ENCODE data around the gene LRMDA.

LRMDA gene

DNA sequence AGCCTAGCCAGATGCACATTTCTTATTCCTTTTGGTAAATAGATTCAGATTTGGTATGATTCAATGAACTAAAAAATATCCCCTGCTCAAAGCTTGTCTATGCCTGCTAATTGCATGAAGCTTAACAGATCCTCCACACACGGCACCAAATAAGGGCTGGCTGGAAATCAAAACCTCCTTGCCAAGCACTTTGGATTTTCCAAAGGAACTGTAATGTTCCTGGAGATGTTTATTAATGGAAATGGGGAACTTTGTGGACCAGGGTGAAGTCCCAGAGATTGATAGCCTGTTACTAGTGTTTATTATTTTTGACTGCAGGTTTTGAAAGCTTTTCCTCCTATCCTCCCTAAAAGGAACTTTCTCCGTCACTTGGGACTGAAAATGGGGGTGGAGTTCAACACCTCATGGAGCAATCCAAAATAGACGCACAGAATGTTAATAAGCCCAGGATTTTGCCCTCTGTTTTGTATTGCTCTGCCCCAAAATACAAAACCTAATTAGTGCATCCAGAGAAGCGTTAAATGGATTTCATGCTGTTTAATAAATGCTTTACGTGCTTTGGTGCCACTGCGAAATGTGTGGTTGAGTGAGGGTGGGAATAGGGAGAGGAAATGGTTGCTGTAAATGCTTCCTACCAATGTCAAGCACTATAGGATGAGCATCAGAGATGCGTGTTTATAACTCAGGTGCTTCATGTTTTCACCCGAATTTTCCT lies 1027.7 kb downstream of the LRMDA start:
- H3K4me3 ChIP-seq (ENCODE audit: low read depth, low read length), result no peak overlapping the region
- TF ChIP-seq, protein P1, sequence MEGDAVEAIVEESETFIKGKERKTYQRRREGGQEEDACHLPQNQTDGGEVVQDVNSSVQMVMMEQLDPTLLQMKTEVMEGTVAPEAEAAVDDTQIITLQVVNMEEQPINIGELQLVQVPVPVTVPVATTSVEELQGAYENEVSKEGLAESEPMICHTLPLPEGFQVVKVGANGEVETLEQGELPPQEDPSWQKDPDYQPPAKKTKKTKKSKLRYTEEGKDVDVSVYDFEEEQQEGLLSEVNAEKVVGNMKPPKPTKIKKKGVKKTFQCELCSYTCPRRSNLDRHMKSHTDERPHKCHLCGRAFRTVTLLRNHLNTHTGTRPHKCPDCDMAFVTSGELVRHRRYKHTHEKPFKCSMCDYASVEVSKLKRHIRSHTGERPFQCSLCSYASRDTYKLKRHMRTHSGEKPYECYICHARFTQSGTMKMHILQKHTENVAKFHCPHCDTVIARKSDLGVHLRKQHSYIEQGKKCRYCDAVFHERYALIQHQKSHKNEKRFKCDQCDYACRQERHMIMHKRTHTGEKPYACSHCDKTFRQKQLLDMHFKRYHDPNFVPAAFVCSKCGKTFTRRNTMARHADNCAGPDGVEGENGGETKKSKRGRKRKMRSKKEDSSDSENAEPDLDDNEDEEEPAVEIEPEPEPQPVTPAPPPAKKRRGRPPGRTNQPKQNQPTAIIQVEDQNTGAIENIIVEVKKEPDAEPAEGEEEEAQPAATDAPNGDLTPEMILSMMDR (IDR thresholded peaks at IDR 0.05; ENCODE audit: borderline replicate concordance, insufficient read depth, low read depth, low read length), result no peak

DNA sequence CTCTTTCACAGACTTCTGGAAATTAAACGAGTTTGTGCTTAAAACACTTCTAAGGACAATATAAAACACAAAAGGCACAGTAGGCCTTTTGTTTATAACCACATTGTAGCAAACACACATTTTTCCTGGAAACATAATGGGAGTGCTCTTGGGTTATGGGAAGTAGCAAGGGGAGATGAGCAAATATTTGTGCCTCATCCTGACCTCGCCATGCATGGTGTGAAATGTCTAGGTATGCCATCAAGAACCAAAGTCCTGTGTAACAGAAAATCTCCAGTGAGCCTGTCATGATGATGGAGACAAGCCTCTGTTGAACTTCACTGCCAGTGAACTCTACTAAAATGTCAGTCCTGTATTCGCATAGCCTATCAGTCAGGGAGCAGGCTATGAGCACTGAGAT lies 1029.6 kb downstream of the LRMDA start:
- TF ChIP-seq, protein P1 (IDR thresholded peaks at IDR 0.05; ENCODE audit: borderline replicate concordance, insufficient read depth, low read depth, low read length), result no peak
- no peak overlapping the region for H3K4me3 ChIP-seq (ENCODE audit: low read depth, low read length)

DNA sequence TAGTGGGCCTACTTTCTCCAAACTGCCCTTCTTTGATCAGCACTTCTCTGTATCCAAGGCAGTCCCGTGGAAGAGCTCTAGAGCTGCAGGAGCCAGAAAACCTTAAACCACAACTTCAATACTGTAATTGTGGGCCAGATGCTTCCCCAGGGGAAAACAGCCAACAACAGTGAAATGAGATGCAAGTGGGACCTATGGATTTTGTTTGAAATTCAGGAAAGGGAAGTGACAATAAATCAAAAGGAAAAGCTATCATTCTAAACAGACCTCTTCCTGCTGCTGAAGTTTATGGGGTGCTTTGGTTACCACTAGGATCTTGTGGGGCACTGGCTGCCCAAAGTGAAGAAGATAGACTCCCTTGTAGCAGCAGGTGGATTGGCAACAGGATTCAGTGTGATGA lies 1031.7 kb downstream of the LRMDA start:
- TF ChIP-seq, protein P1 (IDR thresholded peaks at IDR 0.05; ENCODE audit: borderline replicate concordance, insufficient read depth, low read depth, low read length), result no peak

DNA sequence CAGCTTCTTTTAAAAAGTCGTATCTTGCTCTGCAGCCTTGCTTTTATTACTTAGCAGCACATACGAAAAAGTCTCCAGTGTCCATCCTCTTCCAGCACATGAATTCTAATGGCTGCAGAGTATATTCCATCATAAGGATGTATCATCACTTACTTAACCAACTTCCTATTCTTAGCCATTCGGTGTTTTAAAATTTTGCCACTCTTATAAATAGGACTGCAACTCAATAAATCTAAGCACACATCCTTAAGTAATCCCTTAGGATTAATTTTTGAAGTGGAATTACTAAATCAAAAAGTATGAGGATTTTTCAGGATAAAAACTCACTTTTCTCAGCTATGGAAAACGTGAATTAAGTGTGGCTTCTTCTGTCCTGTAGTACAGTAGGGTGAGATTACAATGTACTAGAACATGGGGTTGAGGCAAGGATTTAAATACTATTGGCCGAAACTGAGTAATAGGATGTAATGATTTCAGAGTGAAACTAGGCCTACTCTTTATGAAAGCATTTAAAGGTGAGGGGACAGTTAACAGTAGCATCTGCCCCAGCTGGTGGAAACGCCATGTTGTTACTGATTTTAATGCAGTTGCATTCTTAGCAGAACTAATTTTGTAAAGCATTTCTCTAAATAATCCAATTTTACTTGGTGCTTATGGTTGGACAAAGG lies 1035.5 kb downstream of the LRMDA start:
- TF ChIP-seq, protein P1 (IDR thresholded peaks at IDR 0.05; ENCODE audit: borderline replicate concordance, insufficient read depth, low read depth, low read length), result no peak
- H3K4me3 ChIP-seq (ENCODE audit: low read depth, low read length), result no peak overlapping the region

More for the DNA sequence above, 1031.7 kb downstream of the LRMDA start:
- no peak overlapping the region for H3K4me3 ChIP-seq (ENCODE audit: low read depth, low read length)

DNA sequence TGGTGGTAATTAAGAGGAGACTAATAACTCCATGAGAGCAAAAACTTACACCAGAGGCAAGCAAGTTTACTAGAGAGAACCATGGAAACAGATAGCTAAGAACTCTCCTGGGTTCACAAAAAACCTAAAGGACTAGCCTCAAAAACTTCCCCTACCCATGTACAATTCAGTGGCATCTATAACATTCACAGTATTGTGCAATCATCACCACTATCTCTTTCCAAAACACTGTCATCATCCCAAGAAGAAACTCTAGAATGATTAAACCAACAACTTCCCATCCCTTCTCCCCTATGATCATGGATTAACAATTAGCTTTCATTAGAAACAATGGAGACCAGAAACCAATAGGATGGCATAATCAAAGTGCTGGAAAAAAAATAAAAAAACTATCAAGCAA lies 1038.3 kb downstream of the LRMDA start:
- TF ChIP-seq, protein P1 (IDR thresholded peaks at IDR 0.05; ENCODE audit: borderline replicate concordance, insufficient read depth, low read depth, low read length), result no peak
- no peak overlapping the region for H3K4me3 ChIP-seq (ENCODE audit: low read depth, low read length)

DNA sequence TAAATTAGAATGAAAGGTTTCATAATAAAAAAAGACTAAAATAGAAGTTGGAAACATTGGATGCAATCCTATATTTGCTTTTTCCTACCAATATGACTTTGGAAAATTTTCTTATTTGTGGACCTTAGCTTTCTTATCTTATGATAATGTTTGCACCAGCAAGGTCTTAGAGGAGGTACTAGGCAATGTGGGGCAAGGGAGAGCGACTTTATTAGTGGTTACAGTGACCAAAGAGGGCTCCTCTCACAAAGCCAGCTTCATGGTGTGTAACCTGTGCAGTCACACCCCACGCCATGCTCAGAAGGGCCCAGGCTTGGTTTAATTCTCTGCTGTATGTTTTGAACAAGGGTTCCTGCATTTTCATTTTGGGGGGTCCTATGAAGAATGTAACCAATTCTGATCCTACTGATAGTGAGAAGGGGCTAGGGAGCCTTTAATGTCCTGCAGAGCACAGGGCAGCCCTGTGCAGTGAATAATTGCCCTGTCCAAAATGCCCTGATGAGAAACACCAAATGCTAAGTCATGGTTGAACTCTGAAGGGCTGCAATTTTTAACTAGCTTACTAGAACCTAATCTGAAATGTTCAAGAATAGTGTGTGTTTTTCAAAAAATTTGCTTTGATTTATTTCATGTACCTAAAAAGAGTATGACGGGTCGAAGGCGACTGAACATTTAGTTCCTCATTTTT lies 1047.8 kb downstream of the LRMDA start:
- TF ChIP-seq, protein P1 (IDR thresholded peaks at IDR 0.05; ENCODE audit: borderline replicate concordance, insufficient read depth, low read depth, low read length), result no peak
- no peak overlapping the region for H3K4me3 ChIP-seq (ENCODE audit: low read depth, low read length)
